HCT116 (cell line): ENCODE measurements around the gene DOCK3.

Experiments used
- CEBPB ChIP-seq: IDR thresholded peaks from 2 replicates; pipeline ENCODE4 v1.6.1; 2012; ENCODE audit warnings: low read depth
- EZH2phosphoT487 ChIP-seq: fragments of 200-600 bp; IDR thresholded peaks from 2 replicates; pipeline ENCODE4 v1.6.1; 2018; ENCODE audit warnings: antibody characterized with exemption, borderline replicate concordance
- POLR2A ChIP-seq: IDR thresholded peaks from 2 replicates; pipeline ENCODE4 v1.7.0; 2011; ENCODE audit warnings: borderline replicate concordance; ENCODE audit not compliant: insufficient read depth, insufficient read length; ENCODE audit errors: extremely low read depth
- TF ChIP-seq, protein P1 (sequence below): IDR thresholded peaks from 2 replicates; pipeline ENCODE4 v1.6.1; 2012; ENCODE audit warnings: low read depth
- TF ChIP-seq, protein P2 (sequence below), 3 experiments: fragments of 200-600 bp in 1 of 3; sonication (generic) in 1 of 3; IDR thresholded peaks in 2 of 3; conservative IDR thresholded peaks in 1 of 3; 2 replicates each; pipeline ENCODE4 v1.5.1; 2012 to 2017; ENCODE audit warnings: low read depth in 2 of 3, low read length in 2 of 3, antibody characterized with exemption in 1 of 3, borderline replicate concordance in 1 of 3, control low read depth in 1 of 3, mild to moderate bottlenecking in 1 of 3, mixed read lengths in 1 of 3, mixed run types in 1 of 3, moderate library complexity in 1 of 3; ENCODE audit not compliant: insufficient read depth in 1 of 3

DNA sequence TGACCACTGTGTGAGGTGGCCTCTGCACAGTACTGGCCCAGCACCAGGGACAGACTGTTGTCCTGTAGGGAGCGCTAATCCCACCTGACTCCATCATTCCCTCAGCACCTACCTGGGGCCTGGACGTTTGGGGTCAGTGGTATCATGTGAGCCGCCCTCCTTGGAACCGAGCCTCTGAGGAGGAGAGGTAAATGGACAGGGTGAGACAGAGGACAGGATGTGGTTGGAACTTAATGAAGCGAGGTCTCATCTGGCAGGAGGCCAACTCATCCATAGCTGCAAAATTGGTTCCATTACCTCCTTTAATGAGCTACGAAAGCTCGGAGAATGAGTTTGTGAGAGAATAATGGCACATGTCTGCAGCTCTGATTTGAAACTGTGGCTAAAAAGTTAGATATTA, 43.9 kb upstream of the DOCK3 start:
- TF ChIP-seq, protein P1, sequence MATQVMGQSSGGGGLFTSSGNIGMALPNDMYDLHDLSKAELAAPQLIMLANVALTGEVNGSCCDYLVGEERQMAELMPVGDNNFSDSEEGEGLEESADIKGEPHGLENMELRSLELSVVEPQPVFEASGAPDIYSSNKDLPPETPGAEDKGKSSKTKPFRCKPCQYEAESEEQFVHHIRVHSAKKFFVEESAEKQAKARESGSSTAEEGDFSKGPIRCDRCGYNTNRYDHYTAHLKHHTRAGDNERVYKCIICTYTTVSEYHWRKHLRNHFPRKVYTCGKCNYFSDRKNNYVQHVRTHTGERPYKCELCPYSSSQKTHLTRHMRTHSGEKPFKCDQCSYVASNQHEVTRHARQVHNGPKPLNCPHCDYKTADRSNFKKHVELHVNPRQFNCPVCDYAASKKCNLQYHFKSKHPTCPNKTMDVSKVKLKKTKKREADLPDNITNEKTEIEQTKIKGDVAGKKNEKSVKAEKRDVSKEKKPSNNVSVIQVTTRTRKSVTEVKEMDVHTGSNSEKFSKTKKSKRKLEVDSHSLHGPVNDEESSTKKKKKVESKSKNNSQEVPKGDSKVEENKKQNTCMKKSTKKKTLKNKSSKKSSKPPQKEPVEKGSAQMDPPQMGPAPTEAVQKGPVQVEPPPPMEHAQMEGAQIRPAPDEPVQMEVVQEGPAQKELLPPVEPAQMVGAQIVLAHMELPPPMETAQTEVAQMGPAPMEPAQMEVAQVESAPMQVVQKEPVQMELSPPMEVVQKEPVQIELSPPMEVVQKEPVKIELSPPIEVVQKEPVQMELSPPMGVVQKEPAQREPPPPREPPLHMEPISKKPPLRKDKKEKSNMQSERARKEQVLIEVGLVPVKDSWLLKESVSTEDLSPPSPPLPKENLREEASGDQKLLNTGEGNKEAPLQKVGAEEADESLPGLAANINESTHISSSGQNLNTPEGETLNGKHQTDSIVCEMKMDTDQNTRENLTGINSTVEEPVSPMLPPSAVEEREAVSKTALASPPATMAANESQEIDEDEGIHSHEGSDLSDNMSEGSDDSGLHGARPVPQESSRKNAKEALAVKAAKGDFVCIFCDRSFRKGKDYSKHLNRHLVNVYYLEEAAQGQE: no peak
- TF ChIP-seq, protein P2, sequence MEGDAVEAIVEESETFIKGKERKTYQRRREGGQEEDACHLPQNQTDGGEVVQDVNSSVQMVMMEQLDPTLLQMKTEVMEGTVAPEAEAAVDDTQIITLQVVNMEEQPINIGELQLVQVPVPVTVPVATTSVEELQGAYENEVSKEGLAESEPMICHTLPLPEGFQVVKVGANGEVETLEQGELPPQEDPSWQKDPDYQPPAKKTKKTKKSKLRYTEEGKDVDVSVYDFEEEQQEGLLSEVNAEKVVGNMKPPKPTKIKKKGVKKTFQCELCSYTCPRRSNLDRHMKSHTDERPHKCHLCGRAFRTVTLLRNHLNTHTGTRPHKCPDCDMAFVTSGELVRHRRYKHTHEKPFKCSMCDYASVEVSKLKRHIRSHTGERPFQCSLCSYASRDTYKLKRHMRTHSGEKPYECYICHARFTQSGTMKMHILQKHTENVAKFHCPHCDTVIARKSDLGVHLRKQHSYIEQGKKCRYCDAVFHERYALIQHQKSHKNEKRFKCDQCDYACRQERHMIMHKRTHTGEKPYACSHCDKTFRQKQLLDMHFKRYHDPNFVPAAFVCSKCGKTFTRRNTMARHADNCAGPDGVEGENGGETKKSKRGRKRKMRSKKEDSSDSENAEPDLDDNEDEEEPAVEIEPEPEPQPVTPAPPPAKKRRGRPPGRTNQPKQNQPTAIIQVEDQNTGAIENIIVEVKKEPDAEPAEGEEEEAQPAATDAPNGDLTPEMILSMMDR (IDR thresholded peaks at IDR 0.05 in 2 of 3, conservative IDR thresholded peaks at IDR 0.05 in 1 of 3; ENCODE audit: borderline replicate concordance in 1 of 3, insufficient read depth in 1 of 3, low read depth in 2 of 3, low read length in 2 of 3): 0 out of 6 replicates have a peak, but pooled peaks of 1 of the 3 experiments have one; percentile 12
- TF ChIP-seq CEBPB (no peak), POLR2A (no peak), EZH2phosphoT487 (no peak)
